Mucosa of rectum (tissue), 2 donors: ENCODE measurements around the gene DPP6.

Experiments used
- H3K27ac ChIP-seq, 2 donors: one replicate each; pipeline ENCODE4 v1.7.0; 2013; ENCODE audit warnings: inconsistent platforms in 2 of 2, low read depth in 2 of 2, low read length in 2 of 2
- H3K27me3 ChIP-seq, 2 donors: one replicate each; pipeline ENCODE4 v1.7.0; 2013; ENCODE audit warnings: low read length in 2 of 2; ENCODE audit not compliant: control insufficient read depth in 2 of 2, insufficient read depth in 2 of 2
- H3K36me3 ChIP-seq, 2 donors: one replicate each; pipeline ENCODE4 v1.7.0; 2013; ENCODE audit warnings: low read length in 2 of 2; ENCODE audit not compliant: control insufficient read depth in 2 of 2, insufficient read depth in 2 of 2
- H3K4me1 ChIP-seq, 2 donors: one replicate each; pipeline ENCODE4 v1.7.0; 2013; ENCODE audit warnings: low read length in 2 of 2, mild to moderate bottlenecking in 1 of 2; ENCODE audit not compliant: control insufficient read depth in 2 of 2, insufficient read depth in 2 of 2
- H3K4me3 ChIP-seq, 2 donors: one replicate each; pipeline ENCODE4 v1.7.0; 2013; ENCODE audit warnings: low read length in 2 of 2
- H3K9ac ChIP-seq, 2 donors: one replicate each; pipeline ENCODE4 v1.7.0; 2013; ENCODE audit warnings: low read length in 2 of 2, low read depth in 1 of 2, mild to moderate bottlenecking in 1 of 2
- H3K9me3 ChIP-seq, 2 donors: one replicate each; pipeline ENCODE4 v1.7.0; 2013; ENCODE audit warnings: low read length in 2 of 2; ENCODE audit not compliant: control insufficient read depth in 2 of 2
- donor health status: healthy.
- donor health status: Normal muscosa, but diverticular disease.

DPP6 gene

GRCh38 chr7:154437234-154437633 is 385.0 kb downstream of the DPP6 start:
- Histone ChIP-seq H3K9me3 (no peaks in the 10 kb centered on the region), H3K27me3 (no peaks in the 10 kb centered on the region), H3K27ac (no peak overlapping the region), H3K4me3 (no peak overlapping the region), H3K4me1 (no peaks in the 10 kb centered on the region), H3K9ac (no peak overlapping the region), H3K36me3 (no peaks in the 10 kb centered on the region)

GRCh38 chr7:154438571-154439367 is 386.6 kb downstream of the DPP6 start:
- Histone ChIP-seq H3K4me3 (no peak overlapping the region), H3K36me3 (no peaks in the 10 kb centered on the region), H3K9me3 (no peaks in the 10 kb centered on the region), H3K9ac (no peak overlapping the region), H3K27me3 (no peaks in the 10 kb centered on the region), H3K4me1 (no peaks in the 10 kb centered on the region), H3K27ac (no peak overlapping the region)

- Histone ChIP-seq H3K9ac (no peak overlapping the region), H3K27ac (no peak overlapping the region), H3K36me3 (no peaks in the 10 kb centered on the region), H3K9me3 (no peaks in the 10 kb centered on the region), H3K4me3 (no peak overlapping the region), H3K4me1 (no peaks in the 10 kb centered on the region), H3K27me3 (no peaks in the 10 kb centered on the region)
These were observed 387.9 kb downstream of the DPP6 start for GRCh38 chr7:154440058-154440457.

GRCh38 chr7:154440651-154441050 is 388.5 kb downstream of the DPP6 start:
- Histone ChIP-seq H3K27ac (no peak overlapping the region), H3K27me3 (no peaks in the 10 kb centered on the region), H3K4me3 (no peak overlapping the region), H3K36me3 (no peaks in the 10 kb centered on the region), H3K9ac (no peak overlapping the region), H3K4me1 (no peaks in the 10 kb centered on the region), H3K9me3 (no peaks in the 10 kb centered on the region)

- H3K9me3 ChIP-seq, result no peaks in the 10 kb centered on the region
- H3K27ac ChIP-seq, result no peak overlapping the region
- H3K4me3 ChIP-seq, result no peak overlapping the region
- no peaks in the 10 kb centered on the region for H3K36me3 ChIP-seq
- no peak overlapping the region for H3K9ac ChIP-seq
- no peaks in the 10 kb centered on the region for H3K4me1 ChIP-seq
- H3K27me3 ChIP-seq, result no peaks in the 10 kb centered on the region
These were observed 389.6 kb downstream of the DPP6 start for GRCh38 chr7:154441811-154442210.

GRCh38 chr7:154442939-154443338 is 390.7 kb downstream of the DPP6 start:
- no peak overlapping the region for H3K9ac ChIP-seq
- H3K4me3 ChIP-seq, result no peak overlapping the region

GRCh38 chr7:154450451-154450850 is 398.3 kb downstream of the DPP6 start:
- Histone ChIP-seq H3K4me1 (no peaks in the 10 kb centered on the region), H3K9ac (no peak overlapping the region), H3K27ac (no peak overlapping the region), H3K4me3 (no peak overlapping the region), H3K27me3 (no peaks in the 10 kb centered on the region), H3K9me3 (no peaks in the 10 kb centered on the region), H3K36me3 (no peaks in the 10 kb centered on the region)

More at GRCh38 chr7:154442939-154443338, 390.7 kb downstream of the DPP6 start:
- no peaks in the 10 kb centered on the region for H3K27me3 ChIP-seq
- H3K4me1 ChIP-seq, result no peaks in the 10 kb centered on the region
- no peaks in the 10 kb centered on the region for H3K9me3 ChIP-seq
- H3K36me3 ChIP-seq, result no peaks in the 10 kb centered on the region
- H3K27ac ChIP-seq, result no peak overlapping the region

GRCh38 chr7:154451480-154452457 is 399.6 kb downstream of the DPP6 start:
- Histone ChIP-seq H3K36me3 (no peaks in the 10 kb centered on the region), H3K4me3 (no peak overlapping the region), H3K9ac (no peak overlapping the region), H3K9me3 (no peaks in the 10 kb centered on the region), H3K27me3 (no peaks in the 10 kb centered on the region), H3K4me1 (no peaks in the 10 kb centered on the region), H3K27ac (no peak overlapping the region)

GRCh38 chr7:154463794-154464193 is 411.6 kb downstream of the DPP6 start:
- H3K9ac ChIP-seq, result no peak overlapping the region
- H3K36me3 ChIP-seq, result no peaks in the 10 kb centered on the region
- H3K27ac ChIP-seq, result no peak overlapping the region
- H3K4me3 ChIP-seq, result no peak overlapping the region
- no peaks in the 10 kb centered on the region for H3K27me3 ChIP-seq
- peaks cover 0 to 2% of the 10 kb centered on the region in 2 donors for H3K9me3 ChIP-seq
- H3K4me1 ChIP-seq, result no peaks in the 10 kb centered on the region

- Histone ChIP-seq H3K4me3 (no peak overlapping the region), H3K9ac (no peak overlapping the region), H3K9me3 (no peaks in the 10 kb centered on the region), H3K4me1 (no peaks in the 10 kb centered on the region), H3K27ac (no peak overlapping the region), H3K36me3 (no peaks in the 10 kb centered on the region), H3K27me3 (no peaks in the 10 kb centered on the region)
These were observed 417.5 kb downstream of the DPP6 start for GRCh38 chr7:154469652-154470051.
